Tibial nerve (tissue), 4 donors: Measurements from ENCODE around the gene ZNF692.

Source experiments
- EP300 ChIP-seq, 2 donors: sonication (generic); formaldehyde crosslinking; IDR thresholded peaks; one replicate each; pipeline ENCODE4 v1.6.1; 2017; ENCODE audit warnings: antibody characterized with exemption in 2 of 2, mild to moderate bottlenecking in 1 of 2
- POLR2A ChIP-seq, 2 donors: fragments of 450-650 bp; IDR thresholded peaks; one replicate each; pipeline ENCODE4 v1.6.1; 2017; ENCODE audit warnings: antibody characterized with exemption in 2 of 2, mild to moderate bottlenecking in 2 of 2, moderate library complexity in 2 of 2
- TF ChIP-seq, protein P1 (sequence below), 5 experiments: fragments of 200-600 bp in 3 of 5; fragments of 450-650 bp in 2 of 5; sonication (generic) in 3 of 5; IDR thresholded peaks; one replicate each; pipeline ENCODE4 v1.5.1; 2016 to 2019; ENCODE audit warnings: antibody characterized with exemption in 5 of 5, mild to moderate bottlenecking in 3 of 5, moderate library complexity in 2 of 5

DNA sequence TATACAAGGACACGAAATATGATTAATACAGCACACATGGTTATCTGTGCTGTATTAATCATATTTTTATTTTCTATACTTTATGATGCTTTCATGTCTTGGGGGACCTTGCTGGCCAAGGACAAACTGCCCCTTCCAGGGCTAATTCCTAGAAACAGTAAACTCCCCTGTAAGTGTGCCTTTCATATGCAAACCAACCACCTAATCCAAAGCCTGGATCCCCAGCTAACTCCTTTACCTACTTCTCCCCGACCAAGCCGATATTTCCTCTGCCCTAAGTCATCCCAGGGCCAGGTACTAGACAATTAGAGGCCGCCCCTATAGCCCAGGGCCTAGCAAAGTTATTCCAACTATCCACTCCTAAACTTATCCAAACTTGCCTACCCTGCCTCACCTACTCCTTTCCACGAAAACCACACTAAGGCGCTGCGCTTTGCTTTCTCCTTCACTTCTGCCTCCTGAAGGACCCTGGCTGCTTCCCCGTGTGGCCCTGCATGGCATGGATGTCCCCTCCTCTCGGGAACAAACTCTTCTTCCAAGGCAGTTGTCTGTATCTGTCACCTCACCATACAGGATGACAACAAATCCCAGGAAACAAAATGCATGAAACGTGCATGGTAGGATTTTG is 43.4 kb downstream of the ZNF692 start:
- TF ChIP-seq, protein P1, sequence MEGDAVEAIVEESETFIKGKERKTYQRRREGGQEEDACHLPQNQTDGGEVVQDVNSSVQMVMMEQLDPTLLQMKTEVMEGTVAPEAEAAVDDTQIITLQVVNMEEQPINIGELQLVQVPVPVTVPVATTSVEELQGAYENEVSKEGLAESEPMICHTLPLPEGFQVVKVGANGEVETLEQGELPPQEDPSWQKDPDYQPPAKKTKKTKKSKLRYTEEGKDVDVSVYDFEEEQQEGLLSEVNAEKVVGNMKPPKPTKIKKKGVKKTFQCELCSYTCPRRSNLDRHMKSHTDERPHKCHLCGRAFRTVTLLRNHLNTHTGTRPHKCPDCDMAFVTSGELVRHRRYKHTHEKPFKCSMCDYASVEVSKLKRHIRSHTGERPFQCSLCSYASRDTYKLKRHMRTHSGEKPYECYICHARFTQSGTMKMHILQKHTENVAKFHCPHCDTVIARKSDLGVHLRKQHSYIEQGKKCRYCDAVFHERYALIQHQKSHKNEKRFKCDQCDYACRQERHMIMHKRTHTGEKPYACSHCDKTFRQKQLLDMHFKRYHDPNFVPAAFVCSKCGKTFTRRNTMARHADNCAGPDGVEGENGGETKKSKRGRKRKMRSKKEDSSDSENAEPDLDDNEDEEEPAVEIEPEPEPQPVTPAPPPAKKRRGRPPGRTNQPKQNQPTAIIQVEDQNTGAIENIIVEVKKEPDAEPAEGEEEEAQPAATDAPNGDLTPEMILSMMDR (IDR thresholded peaks at IDR 0.05): no peak
- no peak for TF ChIP-seq EP300 (IDR thresholded peaks at IDR 0.05)
- TF ChIP-seq POLR2A (IDR thresholded peaks at IDR 0.05): no peak
